HepG2 (cell line): ENCODE measurements around the gene AUP1. TPM values are rescaled to one million over a fixed set of nuclear protein-coding genes. Genes with fewer than 3 reads are reported as not detected.

ENCODE experiments used
- ATAC-seq: fragments of 200-7000 bp; cut with Tn5 transposase; 3 replicates; pipeline ENCODE4 v1.9.1; 2020; ENCODE audit warnings: mild to moderate bottlenecking, moderate library complexity
- BruUV-seq: library from RNA; stranded (reverse); fragments of 400-500 nt; replicated peaks from 2 replicates; lab custom pipeline; 2021; lab: Mats Ljungman, UMichigan
- CTCF ChIA-PET: fragments of 300-600 bp; formaldehyde crosslinking; extraction: SDS; loops from one replicate; lab custom pipeline; 2021; ENCODE audit warnings: low total read pairs, inconsistent platforms, low intra/inter-chr PET ratio; lab: Yijun Ruan, JAX
- POLR2A ChIA-PET: fragments of 350-600 bp; sonication (Branson Sonifier 250); formaldehyde crosslinking; loops from one replicate; lab custom pipeline; 2020; ENCODE audit warnings: antibody characterized with exemption, inconsistent platforms; lab: Yijun Ruan, JAX
- DNase-seq: peaks from one replicate; pipeline ENCODE4 v3.0.0-alpha.2; 2015; ENCODE audit warnings: low spot score
- FAIRE-seq: peaks from 3 replicates; lab custom pipeline; 2011; peaks lifted over from hg19 to GRCh38; lab: Jason Lieb, UNC
- H2AFZ ChIP-seq: one replicate; pipeline ENCODE4 v1.6.1; 2011; ENCODE audit warnings: low read length, inconsistent platforms
- H3K27ac ChIP-seq: fragments of 300-600 bp; 3 replicates; pipeline ENCODE4 v1.8.0; 2011; ENCODE audit warnings: mixed run types, mild to moderate bottlenecking, mixed read lengths, low read length, inconsistent platforms; ENCODE audit not compliant: insufficient read depth; ENCODE audit errors: extremely low read length
- H3K27me3 ChIP-seq, 2 experiments: fragments of 200-600 bp in 1 of 2; 2 replicates in 1 of 2; 3 replicates in 1 of 2; pipeline versions ENCODE4 v1.6.0 to v1.8.0; 2011; ENCODE audit warnings: low read length in 2 of 2, mild to moderate bottlenecking in 2 of 2, moderate library complexity in 2 of 2, inconsistent platforms in 1 of 2; ENCODE audit not compliant: insufficient read depth in 2 of 2, control insufficient read depth in 1 of 2
- H3K36me3 ChIP-seq, 2 experiments: fragments of 200-600 bp in 1 of 2; replicated peaks in 1 of 2; 2 replicates in 1 of 2; 3 replicates in 1 of 2; pipeline versions ENCODE4 v1.5.1 to v1.8.0; 2011; ENCODE audit warnings: low read length in 2 of 2, inconsistent platforms in 1 of 2; ENCODE audit not compliant: insufficient read depth in 2 of 2, control insufficient read depth in 1 of 2
- H3K4me1 ChIP-seq: 2 replicates; pipeline ENCODE4 v1.5.1; 2012; ENCODE audit warnings: low read length, inconsistent platforms; ENCODE audit not compliant: insufficient read depth
- H3K4me2 ChIP-seq: 2 replicates; pipeline ENCODE4 v1.6.0; 2011; ENCODE audit warnings: low read depth, low read length, inconsistent platforms
- H3K4me3 ChIP-seq, 3 experiments: fragments of 200-600 bp in 1 of 3; sonication (generic), shearing (Covaris generic) in 1 of 3; replicated peaks in 1 of 3; 2 replicates each; pipeline ENCODE4 v1.5.1; 2011 to 2016; ENCODE audit warnings: low read length in 3 of 3, inconsistent platforms in 2 of 3, low read depth in 2 of 3, mild to moderate bottlenecking in 2 of 3, control low read depth in 1 of 3, mixed read lengths in 1 of 3; ENCODE audit not compliant: insufficient read depth in 1 of 3
- H3K79me2 ChIP-seq: one replicate; pipeline ENCODE4 v1.6.1; 2011; ENCODE audit warnings: low read length, inconsistent platforms; ENCODE audit not compliant: insufficient read depth
- H3K9ac ChIP-seq: 2 replicates; pipeline ENCODE4 v1.6.0; 2011; ENCODE audit warnings: mild to moderate bottlenecking, low read depth, low read length, inconsistent platforms; ENCODE audit not compliant: insufficient read depth
- H3K9me3 ChIP-seq: 2 replicates; pipeline ENCODE4 v1.5.1; 2012; ENCODE audit warnings: mild to moderate bottlenecking, low read length
- H4K20me1 ChIP-seq: 2 replicates; pipeline ENCODE4 v1.6.0; 2011; ENCODE audit warnings: inconsistent platforms, mild to moderate bottlenecking, low read length, moderate library complexity; ENCODE audit not compliant: insufficient read depth
- CSRNP2 ChIP-seq: sonication (generic); formaldehyde crosslinking; conservative IDR thresholded peaks from 2 replicates; pipeline ENCODE4 v1.8.0; 2022; ENCODE audit warnings: low read depth, missing genetic modification reagents
- PHF21A ChIP-seq: sonication (generic); formaldehyde crosslinking; IDR thresholded peaks from 2 replicates; pipeline ENCODE4 v1.5.0; 2020; ENCODE audit warnings: mild to moderate bottlenecking, missing genetic modification reagents
- RCOR2 ChIP-seq: IDR thresholded peaks from 2 replicates; pipeline ENCODE4 v1.6.1; 2016; ENCODE audit warnings: missing biosample characterization, missing genetic modification reagents
- SALL1 ChIP-seq: sonication (generic); formaldehyde crosslinking; IDR thresholded peaks from 2 replicates; pipeline ENCODE4 v1.8.0; 2022; ENCODE audit warnings: mild to moderate bottlenecking, missing genetic modification reagents
- SMC3 ChIP-seq: IDR thresholded peaks from 2 replicates; pipeline ENCODE4 v1.6.1; 2011; ENCODE audit warnings: low read length, improper control_type of control experiment
- SPEN ChIP-seq: sonication (generic); formaldehyde crosslinking; IDR thresholded peaks from 2 replicates; pipeline ENCODE4 v1.5.1; 2020; ENCODE audit warnings: low read depth, mild to moderate bottlenecking, missing genetic modification reagents
- THAP9 ChIP-seq: sonication (generic); formaldehyde crosslinking; IDR thresholded peaks from 2 replicates; pipeline ENCODE4; 2020; ENCODE audit warnings: missing genetic modification reagents, mild to moderate bottlenecking, borderline replicate concordance
- YY1 ChIP-seq: IDR thresholded peaks from 2 replicates; pipeline ENCODE4 v1.6.1; 2011; ENCODE audit warnings: low read length, low read depth, moderate library complexity, mild to moderate bottlenecking; ENCODE audit not compliant: insufficient read depth, insufficient replicate concordance
- ZMYM3 ChIP-seq: sonication (generic); formaldehyde crosslinking; IDR thresholded peaks from 2 replicates; pipeline ENCODE4 v1.5.1; 2020; ENCODE audit warnings: mild to moderate bottlenecking, missing genetic modification reagents
- ZNF557 ChIP-seq: sonication (generic); formaldehyde crosslinking; IDR thresholded peaks from 2 replicates; pipeline ENCODE4 v1.4.0; 2020; ENCODE audit warnings: missing genetic modification reagents
- ZNF598 ChIP-seq: sonication (generic); formaldehyde crosslinking; IDR thresholded peaks from 2 replicates; pipeline ENCODE4 v1.5.1; 2020; ENCODE audit warnings: mild to moderate bottlenecking, missing genetic modification reagents, borderline replicate concordance
- ZNF652 ChIP-seq: IDR thresholded peaks from 2 replicates; pipeline ENCODE4 v1.6.1; 2016; ENCODE audit warnings: low read depth, borderline replicate concordance
- ZNF720 ChIP-seq: sonication (generic); formaldehyde crosslinking; IDR thresholded peaks from 2 replicates; pipeline ENCODE4 v1.4.0; 2020; ENCODE audit warnings: missing genetic modification reagents
- ZNF75D ChIP-seq: sonication (generic); formaldehyde crosslinking; IDR thresholded peaks from 2 replicates; pipeline ENCODE4 v1.8.1; 2023; ENCODE audit warnings: missing genetic modification reagents, mild to moderate bottlenecking, borderline replicate concordance
- ZNF839 ChIP-seq: sonication (generic); formaldehyde crosslinking; IDR thresholded peaks from 2 replicates; pipeline ENCODE4 v1.4.0; 2020; ENCODE audit warnings: missing genetic modification reagents, mild to moderate bottlenecking, borderline replicate concordance
- WGBS: methylation state at CpG from one replicate; pipeline ENCODE4 v1.1.6; 2017; ENCODE audit warnings: low lambda C conversion rate; 5-methylcytosine and 5-hydroxymethylcytosine counted together
- in situ Hi-C: cut with HindIII; loops from 2 replicates; pipeline ENCODE4 v1.10.0; 2017; ENCODE audit warnings: low pct_unique_long_range_greater_than_20kb; ENCODE audit not compliant: extremely low pct_ligation_motif_present
- intact Hi-C: fragments of 100-400 bp; cut with micrococcal nuclease; formaldehyde crosslinking; loops from one replicate; pipeline ENCODE4 v1.10.0; 2022; ENCODE audit not compliant: unreplicated experiment
- polyA plus RNA-seq, 8 experiments: library from polyadenylated mRNA; depleted of rRNA in 3 of 8; stranded (reverse) in 7 of 8; unstranded in 1 of 8; fragments of >200 nt; fragmentation: Illumina TruSeq in 4 of 8; extraction: Trizol in 4 of 8; gene quantifications; 2 replicates each; pipeline versions ENCODE4 v1.2.1 to v1.2.3, GENCODE V29; 2011 to 2016; ENCODE audit warnings: low read depth in 4 of 8, missing spikeins in 1 of 8, mixed read lengths in 1 of 8; ENCODE audit not compliant: insufficient read depth in 1 of 8
- total RNA-seq, 5 experiments: library from RNA; depleted of rRNA; stranded (reverse); fragments of >200 nt; fragmentation: Illumina TruSeq; extraction: Trizol; gene quantifications; 2 replicates each; pipeline ENCODE4 v1.2.3, GENCODE V29; 2016; ENCODE audit warnings: low read depth in 1 of 5

The AUP1 gene
- total and polyA plus RNA-seq, 2 of the 13 experiments (the other 11 are each of a cell fraction or from before 2014, with no cell fraction given), result 174 to 267 TPM

- H3K79me2 ChIP-seq, result peaks cover 40% of the 10 kb centered on the region
- no peak overlapping the region for H3K4me2 ChIP-seq
- TF ChIP-seq PHF21A (CRISPR knock-in tag), result 0 out of 2 replicates have a peak, but pooled peaks have one; percentile 13
- no peak for TF ChIP-seq ZNF598 (CRISPR knock-in tag)
- TF ChIP-seq ZNF75D (CRISPR knock-in tag), result no peak
- no peak for TF ChIP-seq ZNF652 (CRISPR knock-in tag)
- TF ChIP-seq ZNF839 (CRISPR knock-in tag), result no peak
- peak; percentile 21; the same call in 1 of the 2 replicates for TF ChIP-seq SALL1 (CRISPR knock-in tag)
- peaks cover 59% of the 10 kb centered on the region for H3K4me1 ChIP-seq
- no TSS peak for BruUV-seq
- intact Hi-C loops, result no loop called here
- no peaks in the 10 kb centered on the region; a peak in 1 of 5 replicates for H3K27me3 ChIP-seq
- H3K36me3 ChIP-seq, result peaks cover 23 to 48% of the 10 kb centered on the region in 2 experiments
- H3K9ac ChIP-seq, result no peak overlapping the region
- no peak for DNase-seq
- FAIRE-seq, result no peak
- ChIA-PET POLR2A (interaction anchor here (1.2 kb wide), 1 partner anchor 20 kb away, joined by 3 read pairs; no protein-coding TSS in a partner anchor), CTCF (no interaction called here)
- H4K20me1 ChIP-seq, result no peaks in the 10 kb centered on the region
- WGBS, result 97% methylated on average over 9 of the region's 9 CpGs
- H3K27ac ChIP-seq, result no peak overlapping the region
- in situ Hi-C loops, result no loop called here
- ATAC-seq, result no peak
- H3K4me3 ChIP-seq, result no peak overlapping the region
- no peak overlapping the region for H2AFZ ChIP-seq
- H3K9me3 ChIP-seq, result no peaks in the 10 kb centered on the region
Observed at GRCh38 chr2:74524005-74524404, 5.5 kb downstream of the AUP1 start.

DNA sequence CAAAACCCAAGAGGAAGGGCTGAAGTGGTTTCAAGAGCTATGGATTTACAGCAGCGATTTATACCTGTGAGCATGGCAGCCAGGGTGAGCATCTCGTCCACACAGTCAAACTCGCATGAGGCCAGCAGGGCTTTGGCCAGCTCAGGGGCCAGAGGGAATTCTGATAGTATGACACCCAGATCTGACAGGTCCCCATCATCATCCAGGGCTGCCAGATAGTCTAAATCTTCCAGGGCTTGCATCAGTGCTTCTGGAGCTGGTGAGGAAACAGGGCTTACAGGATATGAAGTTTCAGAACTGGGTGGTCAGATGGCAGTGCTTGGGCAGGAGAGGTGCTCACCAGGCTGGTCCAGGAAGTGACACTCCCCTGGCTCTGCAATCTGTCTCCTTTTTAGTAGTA lies 7.0 kb downstream of the AUP1 start:
- no peak for TF ChIP-seq THAP9 (CRISPR knock-in tag)
- no peak for TF ChIP-seq CSRNP2
- TF ChIP-seq ZNF557 (CRISPR knock-in tag), result no peak
- TF ChIP-seq RCOR2 (CRISPR knock-in tag), result no peak
- TF ChIP-seq ZMYM3, result no peak
- no peak for TF ChIP-seq YY1
- no peak for TF ChIP-seq ZNF720 (CRISPR knock-in tag)
- TF ChIP-seq SMC3, result no peak
- no peak for TF ChIP-seq SPEN
- TF ChIP-seq, all 625 proteins: peak for 0
- POLR2A ChIA-PET, result interaction anchor here (1.5 kb wide), 1 partner anchor 9 kb away, joined by 3 read pairs; no protein-coding TSS in a partner anchor
- H3K36me3 ChIP-seq, result peaks cover 28 to 50% of the 10 kb centered on the region in 2 experiments
- BruUV-seq, result no TSS peak
- DNase-seq (no peak), ATAC-seq (no peak), FAIRE-seq (no peak)
- WGBS, result no CpG with 5 or more reads among the region's 3 CpGs
- no peak overlapping the region for H3K27ac ChIP-seq
- H3K27me3 ChIP-seq, result no peaks in the 10 kb centered on the region; a peak in 1 of 5 replicates
- H3K9me3 ChIP-seq, result no peaks in the 10 kb centered on the region
- no peak overlapping the region for H2AFZ ChIP-seq
- no peak overlapping the region for H3K4me3 ChIP-seq
- intact Hi-C loops, result no loop called here
- in situ Hi-C loops, result no loop called here
- CTCF ChIA-PET, result no interaction called here
- H4K20me1 ChIP-seq, result no peaks in the 10 kb centered on the region
- H3K79me2 ChIP-seq, result peaks cover 25% of the 10 kb centered on the region
- no peak overlapping the region for H3K4me2 ChIP-seq
- no peak overlapping the region for H3K9ac ChIP-seq
- peaks cover 49% of the 10 kb centered on the region for H3K4me1 ChIP-seq
